NCI-H526 treated with DMSO at 0.1 percent for 48 hours (cell line): ENCODE results near the gene HYKK.
"Not testable (repeated sequence)": the region's sequence is repeated elsewhere in the genome, so short reads cannot be mapped to it uniquely, and the experiment has no call there.

Experiments
- DNase-seq: peaks from one replicate; lab custom pipeline; 2025; lab: John Stamatoyannopoulos, UW

Gene HYKK

GRCh38 chr15:78540141-78540870 lies 32.9 kb downstream of the HYKK start, which contains the start of gene PSMA4:
TSS of gene PSMA4 (plus strand) at chr15:78540444. CDS start at chr15:78541928, 1,484 bp downstream.
- DNase-seq, result peak; percentile 69

DNA sequence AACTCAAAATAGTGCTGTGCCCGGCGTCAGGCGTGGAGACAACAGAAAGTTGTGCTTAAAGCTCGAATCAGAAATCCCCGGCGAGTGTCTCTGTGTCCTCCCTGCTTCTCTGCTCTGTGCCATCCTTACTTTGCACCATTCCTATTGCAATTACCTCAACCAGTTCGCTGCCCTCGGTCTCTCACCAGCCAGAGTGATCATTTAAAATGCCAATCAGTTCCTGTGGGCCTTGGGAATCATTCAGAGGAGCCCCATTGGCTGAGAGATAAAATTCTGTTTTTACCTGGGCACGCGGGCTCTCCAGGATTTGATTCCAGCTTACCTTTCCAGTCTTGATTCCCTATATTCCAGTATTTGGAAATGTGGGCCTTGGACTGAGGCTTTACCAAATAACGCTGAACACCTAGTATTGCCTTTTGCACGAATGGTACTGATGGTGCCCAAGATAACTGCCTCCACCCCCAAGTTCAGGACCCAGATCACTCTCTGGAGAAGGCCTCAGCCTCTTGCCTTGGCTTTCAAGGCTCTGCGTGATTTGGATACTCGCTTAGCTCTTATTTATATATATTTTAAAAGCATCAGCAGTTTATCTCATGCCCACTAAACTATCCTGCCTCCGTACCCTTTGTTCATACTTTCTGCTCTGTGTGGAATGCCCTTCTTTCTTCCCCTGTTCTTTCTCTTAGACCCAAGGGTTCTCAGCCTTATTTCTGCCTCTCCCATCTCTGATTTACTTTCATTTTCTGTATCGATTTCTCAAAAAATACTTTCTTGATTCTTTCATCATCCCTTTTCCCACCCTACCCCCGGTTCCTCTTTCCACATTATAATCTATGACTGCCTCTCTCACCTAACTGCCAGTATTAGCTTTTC lies 33.7 kb downstream of the HYKK start:
- no peak for DNase-seq

DNA sequence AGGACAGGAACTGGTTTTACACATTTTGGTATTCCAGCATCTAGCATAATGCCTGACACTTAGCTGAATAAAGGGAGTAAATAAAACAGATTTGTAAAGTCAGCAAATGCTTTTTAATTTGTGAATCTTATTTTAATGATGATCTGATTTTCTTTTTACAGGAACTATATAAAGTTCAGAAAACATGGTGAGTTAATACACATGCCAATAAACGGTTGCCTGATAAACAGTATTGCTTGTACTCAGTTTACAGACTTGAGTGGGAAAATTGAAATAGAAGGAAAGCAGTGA lies 34.3 kb downstream of the HYKK start:
- no peak for DNase-seq

DNA sequence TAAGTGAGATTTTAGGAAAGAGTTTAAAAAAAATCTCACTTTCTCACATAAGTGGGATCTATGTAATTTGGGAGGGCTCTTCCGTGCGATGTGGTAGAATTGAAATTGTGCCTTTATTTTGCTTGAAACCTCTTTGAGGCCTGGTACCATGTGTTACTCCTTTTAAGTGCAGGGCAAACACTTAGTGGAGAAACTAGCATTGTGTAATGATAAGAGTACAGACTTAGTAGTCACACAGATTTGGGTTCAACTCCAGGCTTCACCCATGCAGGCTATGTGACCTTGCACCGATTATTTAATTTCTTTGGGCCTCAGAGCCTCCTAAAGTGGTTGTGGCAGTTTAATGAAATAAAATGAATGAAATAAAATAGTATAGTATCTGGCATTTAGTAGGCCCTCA lies 35.3 kb downstream of the HYKK start:
- DNase-seq, result no peak

DNA sequence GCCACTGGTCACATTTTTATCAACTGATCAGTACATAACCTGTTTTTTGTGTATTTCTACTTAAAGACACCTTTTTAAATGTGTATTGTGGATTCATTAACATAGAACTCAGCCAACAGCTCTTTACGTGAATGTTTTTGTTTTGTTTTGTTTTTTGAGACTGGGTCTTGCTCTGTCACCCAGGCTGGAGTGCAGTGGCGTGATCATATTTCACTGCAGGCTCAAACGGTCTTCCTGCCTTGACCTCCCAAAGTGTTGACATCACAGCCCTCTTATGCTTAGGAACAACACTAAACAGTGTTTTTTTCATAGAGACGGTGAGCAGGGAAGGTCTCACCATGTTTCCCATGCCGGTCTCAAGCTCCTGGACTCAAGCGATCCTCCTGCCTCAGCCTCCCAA lies 42.8 kb downstream of the HYKK start:
- no peak for DNase-seq

- DNase-seq, result no peak
These were observed 43.4 kb downstream of the HYKK start for GRCh38 chr15:78550815-78551214.

DNA sequence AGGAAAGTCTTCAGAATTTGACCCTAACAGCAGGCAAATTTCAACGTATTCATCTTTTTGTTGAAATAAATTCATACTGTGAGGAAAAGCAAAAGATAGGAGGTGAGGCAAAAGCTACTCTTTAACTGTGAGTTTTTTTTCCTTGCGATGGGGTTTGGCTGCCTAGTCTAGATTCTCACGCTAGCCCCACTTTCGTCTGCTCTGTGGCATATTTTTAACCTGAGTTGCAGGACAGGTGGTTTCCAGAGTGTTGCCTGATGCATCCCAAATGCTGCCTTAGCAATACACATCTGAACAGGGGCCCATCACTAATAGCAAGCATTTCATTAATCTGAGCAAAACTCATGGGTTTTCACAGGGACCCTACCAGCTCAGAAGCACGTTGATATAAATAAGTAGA lies 44.5 kb downstream of the HYKK start:
- no peak for DNase-seq

GRCh38 chr15:78552597-78552996 lies 45.2 kb downstream of the HYKK start:
- no peak for DNase-seq

DNA sequence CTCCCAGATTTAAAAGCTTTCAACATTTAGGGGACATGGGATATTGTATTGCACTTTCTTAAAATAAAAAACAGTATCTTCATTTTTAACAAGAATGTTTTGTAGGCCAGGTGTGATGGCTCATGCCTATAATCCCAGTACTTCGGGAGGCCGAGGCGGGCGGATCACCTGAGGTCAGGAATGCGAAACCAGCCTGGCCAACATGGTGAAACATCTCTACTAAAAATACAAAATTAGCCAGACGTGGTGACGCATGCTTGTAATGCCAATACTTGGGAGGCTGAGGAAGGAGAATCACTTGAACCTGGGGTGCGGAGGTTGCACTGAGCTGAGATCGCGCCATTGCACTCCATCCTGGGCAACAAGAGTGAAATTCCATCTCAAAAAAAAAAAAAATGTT lies 52.8 kb downstream of the HYKK start:
- not testable (repeated sequence) for DNase-seq

GRCh38 chr15:78561490-78561889 lies 54.1 kb downstream of the HYKK start:
- no peak for DNase-seq

DNA sequence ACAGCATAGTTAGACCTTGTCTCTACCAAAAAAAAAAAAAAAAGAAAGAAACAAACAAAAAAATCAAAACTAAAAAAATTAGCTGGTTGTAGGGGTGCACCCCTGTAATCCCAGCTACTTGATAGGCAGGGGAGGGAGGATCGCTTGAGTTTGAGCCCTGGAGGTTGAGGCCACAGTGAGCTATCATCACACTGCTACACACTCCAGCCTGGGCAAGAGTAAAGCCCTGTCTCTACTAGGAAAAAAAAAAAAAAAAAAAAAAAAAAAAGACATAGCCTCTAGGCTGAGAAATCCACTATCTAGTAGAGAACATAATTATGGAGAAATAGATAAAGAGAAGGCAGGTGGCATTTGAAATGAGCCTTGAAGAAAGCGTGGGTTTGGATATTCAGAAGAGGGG lies 55.7 kb downstream of the HYKK start:
- DNase-seq, result no peak

DNA sequence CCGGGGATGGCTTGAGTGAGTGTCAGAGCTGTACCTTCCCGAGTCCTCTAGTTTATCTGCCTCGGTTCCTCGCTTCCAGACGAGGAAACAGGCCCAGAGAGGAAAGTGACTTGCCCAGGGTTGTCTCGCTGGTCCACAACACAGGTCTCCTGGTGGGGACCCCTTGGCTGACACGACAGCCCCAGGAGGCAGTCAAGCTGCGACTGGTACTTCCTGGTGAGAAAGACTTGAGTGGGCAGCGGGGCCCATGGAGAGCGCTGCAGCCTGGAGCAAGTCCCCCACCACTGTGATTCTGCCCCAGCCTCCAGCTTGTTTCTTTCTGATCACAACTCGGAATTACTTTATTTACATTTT lies 57.3 kb downstream of the HYKK start:
- no peak for DNase-seq

- peak; percentile 85 for DNase-seq
These were observed 57.9 kb downstream of the HYKK start, which contains the start of gene CHRNA5 for GRCh38 chr15:78565097-78565950. TSS of gene CHRNA5 (plus strand) at chr15:78565520. CDS start at chr15:78565720, 200 bp downstream.

DNA sequence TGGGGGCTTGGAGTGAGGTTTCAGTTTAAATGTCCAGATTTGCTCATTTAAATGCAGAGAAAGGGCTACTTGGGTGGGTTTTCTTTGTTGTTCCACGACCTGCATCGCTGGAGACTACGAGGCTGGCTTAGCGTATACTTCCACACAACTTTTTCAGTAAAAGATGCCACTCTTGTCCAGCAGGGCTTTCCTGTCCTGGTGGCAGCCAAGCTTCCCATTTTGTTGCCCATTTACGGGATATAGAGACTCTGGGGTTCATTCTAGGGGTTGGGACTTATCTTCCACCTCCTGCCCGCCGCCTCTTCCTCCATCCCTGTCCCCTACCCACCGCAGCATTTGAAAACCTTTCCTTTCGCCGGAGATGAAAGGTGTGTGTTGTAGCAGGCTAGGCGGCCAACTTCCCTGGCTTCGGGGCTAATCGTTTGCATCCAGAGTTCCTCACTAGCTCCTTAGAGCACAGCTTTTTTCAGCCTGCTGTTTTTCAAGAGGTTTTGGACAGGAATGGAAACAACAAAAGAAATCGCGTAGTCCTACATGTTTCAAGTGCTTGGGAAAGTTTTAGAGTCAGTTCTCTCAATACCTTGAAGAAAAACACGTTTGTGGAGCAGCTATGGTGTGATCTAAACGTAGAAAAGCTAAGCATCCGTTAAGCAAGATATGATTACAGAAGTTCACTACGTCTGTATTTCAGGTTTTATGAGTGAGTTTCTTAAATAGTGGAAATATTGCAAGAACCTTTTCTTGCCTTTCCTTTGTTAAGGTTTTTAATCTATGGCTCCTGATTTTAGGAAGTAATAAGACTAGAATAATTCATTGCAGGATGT lies 58.8 kb downstream of the HYKK start:
- DNase-seq, result peak; percentile 60

- no peak for DNase-seq
These were observed 60.2 kb downstream of the HYKK start for GRCh38 chr15:78567531-78567930.

DNA sequence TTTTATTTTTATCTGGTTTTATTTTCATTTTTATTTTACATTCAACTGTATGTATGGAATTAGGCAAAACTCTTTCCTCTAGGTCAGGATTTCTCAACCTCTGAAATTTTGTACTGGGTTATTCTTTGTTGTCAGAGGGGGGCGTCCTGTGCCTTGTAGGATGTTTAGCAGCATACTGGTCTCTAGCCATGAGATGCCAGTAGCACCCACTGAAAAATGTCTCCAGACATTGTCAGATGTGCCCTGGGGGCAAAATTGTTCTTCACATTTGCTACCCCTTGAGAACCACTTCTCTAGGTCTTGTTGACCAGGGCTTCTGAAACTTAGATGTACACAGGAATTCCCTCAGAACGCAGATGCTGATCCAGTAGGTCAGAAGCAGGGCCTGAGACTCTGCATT lies 63.3 kb downstream of the HYKK start:
- no peak for DNase-seq

GRCh38 chr15:78571382-78571781 lies 64.0 kb downstream of the HYKK start:
- DNase-seq, result no peak

DNA sequence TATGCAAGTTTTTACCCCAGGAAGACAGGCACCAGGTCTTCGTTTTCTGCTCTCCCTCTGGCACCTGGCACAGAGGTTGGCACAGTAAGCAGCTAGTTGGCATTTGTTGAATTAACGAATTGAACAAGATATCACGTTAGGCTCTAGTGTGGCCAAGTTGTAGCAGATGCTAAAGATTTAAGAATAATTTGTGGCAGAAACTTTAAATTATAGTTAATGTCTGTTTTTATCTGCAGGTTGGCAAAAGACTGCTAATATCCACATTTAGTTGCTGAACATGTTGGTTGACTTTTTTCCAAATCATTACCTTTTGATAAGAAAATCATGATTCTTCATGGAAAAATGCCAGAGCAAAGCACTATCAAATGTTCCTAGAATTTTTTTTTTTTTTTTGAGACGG lies 66.0 kb downstream of the HYKK start:
- DNase-seq, result no peak

GRCh38 chr15:78574944-78575343 lies 67.6 kb downstream of the HYKK start:
- DNase-seq, result no peak
